GM20000 (cell line): ENCODE data around the gene SERGEF.

ENCODE experiments used
- DNase-seq: peaks from one replicate; pipeline ENCODE4 v3.0.0; 2012; ENCODE audit warnings: low spot score
- TF ChIP-seq, protein P1 (sequence below): IDR thresholded peaks from 2 replicates; pipeline ENCODE4 v1.5.1; 2012; ENCODE audit warnings: mild to moderate bottlenecking, control low read depth; ENCODE audit errors: extremely low read depth, missing control alignments

The SERGEF gene

DNA sequence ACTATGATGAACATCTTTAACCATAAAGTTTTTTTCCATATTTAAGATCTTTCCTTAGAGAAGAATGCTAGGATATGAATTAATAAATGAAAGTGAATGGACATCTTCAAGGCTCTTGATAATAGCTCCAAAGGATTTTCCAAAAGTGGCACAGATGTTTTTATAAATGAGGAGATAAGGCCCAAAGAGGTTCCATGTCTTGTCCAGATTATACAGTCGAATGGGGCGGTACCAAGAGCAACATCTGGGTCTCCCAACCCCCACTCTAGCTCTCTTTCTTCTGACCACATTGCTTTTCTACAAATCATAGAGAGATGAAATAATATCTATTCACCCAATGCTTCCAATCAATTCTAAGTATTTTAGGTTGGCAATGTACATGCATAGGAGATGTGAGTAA is 164.1 kb downstream of the SERGEF start:
- DNase-seq = no peak
- TF ChIP-seq, protein P1, sequence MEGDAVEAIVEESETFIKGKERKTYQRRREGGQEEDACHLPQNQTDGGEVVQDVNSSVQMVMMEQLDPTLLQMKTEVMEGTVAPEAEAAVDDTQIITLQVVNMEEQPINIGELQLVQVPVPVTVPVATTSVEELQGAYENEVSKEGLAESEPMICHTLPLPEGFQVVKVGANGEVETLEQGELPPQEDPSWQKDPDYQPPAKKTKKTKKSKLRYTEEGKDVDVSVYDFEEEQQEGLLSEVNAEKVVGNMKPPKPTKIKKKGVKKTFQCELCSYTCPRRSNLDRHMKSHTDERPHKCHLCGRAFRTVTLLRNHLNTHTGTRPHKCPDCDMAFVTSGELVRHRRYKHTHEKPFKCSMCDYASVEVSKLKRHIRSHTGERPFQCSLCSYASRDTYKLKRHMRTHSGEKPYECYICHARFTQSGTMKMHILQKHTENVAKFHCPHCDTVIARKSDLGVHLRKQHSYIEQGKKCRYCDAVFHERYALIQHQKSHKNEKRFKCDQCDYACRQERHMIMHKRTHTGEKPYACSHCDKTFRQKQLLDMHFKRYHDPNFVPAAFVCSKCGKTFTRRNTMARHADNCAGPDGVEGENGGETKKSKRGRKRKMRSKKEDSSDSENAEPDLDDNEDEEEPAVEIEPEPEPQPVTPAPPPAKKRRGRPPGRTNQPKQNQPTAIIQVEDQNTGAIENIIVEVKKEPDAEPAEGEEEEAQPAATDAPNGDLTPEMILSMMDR = no peak

DNA sequence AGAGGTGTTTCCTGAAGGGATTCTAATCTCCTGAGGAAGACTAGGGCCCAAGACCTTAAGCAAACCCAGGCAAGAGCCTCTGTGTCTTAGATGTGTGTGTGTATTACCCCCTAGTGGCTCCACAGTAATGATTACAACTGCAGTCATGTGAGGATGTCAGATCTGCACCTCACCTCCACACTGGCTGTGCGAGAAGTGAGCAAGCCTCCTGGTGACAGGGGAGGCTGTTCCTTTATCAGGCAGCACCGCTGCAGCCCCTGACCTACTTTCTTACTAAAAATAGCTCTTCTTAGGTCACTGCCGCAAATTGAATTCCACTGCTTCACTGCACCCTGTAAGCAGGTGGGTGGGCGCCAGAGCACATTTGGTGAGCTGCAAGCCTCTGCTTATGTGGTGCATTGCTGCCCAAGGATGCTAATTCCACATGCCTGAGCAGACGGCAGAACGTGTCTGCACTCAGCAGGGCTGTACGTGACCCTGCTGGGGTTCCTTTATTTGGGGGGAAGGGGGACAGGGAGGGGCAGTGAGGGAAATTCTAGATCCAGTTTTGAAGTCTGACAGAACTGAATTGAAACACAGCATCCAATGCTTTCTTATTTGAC is 165.9 kb downstream of the SERGEF start:
- DNase-seq = no peak
- TF ChIP-seq, protein P1 = no peak

DNA sequence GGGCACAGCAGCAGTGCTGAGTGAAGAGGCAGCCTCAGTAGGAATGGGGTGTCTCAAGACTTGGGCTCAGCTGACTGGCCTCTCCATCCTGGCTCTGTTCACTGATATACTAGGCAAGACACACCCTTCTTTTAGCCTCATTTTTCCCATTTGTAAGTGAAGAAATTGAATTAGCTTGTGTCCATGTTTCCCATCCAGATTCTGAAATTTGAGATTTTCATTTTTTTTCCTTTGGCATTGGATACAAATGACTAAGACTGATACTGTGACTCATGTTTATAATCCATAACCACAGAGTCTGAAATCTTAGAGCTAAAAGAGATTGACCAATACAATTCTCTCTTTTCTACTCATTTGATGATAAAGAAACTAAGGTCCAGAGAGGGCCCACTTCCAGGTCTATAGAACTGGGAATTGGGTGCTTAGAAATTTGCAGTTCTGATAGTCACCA is 167.4 kb downstream of the SERGEF start:
- TF ChIP-seq, protein P1 = no peak
- DNase-seq = no peak

DNA sequence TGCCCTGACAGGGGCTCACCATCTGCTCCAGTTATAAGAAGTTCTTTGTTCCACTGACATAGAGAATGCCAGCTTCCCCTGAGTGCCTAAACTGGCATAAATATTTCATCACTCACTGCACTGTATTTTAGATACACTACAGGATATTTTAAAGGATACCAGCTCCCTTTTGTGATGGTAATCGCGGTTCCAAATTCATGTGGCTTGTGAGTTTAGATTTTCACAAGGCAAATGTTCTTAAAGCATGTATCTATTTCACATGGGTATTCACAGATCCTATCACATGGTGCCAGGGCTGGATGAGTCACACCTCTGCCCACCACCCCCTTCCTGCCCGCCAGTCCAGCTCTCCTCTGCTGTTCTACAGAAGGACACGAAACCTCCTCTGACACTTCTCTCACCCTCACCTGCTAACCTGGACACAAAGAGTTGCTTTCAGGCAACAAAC is 172.7 kb downstream of the SERGEF start:
- DNase-seq = no peak
- TF ChIP-seq, protein P1 = no peak

DNA sequence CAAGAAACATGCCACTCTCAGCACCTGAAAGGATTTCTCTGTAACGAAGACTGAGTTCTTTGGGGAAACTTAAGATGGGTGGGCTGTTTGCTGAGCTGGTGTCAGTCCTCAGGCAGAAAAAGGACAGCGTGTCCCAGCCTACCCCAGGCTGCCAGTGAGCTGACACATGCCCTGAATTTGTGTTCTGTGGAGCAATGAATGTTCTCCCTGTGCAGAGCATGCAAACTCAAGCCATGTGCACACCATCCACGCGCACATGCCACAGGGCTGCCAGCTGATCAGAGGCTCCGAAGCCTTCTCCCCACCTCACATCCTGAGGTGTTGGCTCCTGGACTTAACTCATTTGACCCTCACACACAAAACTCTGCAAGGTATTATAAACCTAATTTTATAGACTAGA is 173.4 kb downstream of the SERGEF start:
- DNase-seq = no peak
- TF ChIP-seq, protein P1 = no peak

- DNase-seq = no peak
- TF ChIP-seq, protein P1 = no peak
Observed at GRCh38 chr11:17838102-17838501, 174.7 kb downstream of the SERGEF start.

DNA sequence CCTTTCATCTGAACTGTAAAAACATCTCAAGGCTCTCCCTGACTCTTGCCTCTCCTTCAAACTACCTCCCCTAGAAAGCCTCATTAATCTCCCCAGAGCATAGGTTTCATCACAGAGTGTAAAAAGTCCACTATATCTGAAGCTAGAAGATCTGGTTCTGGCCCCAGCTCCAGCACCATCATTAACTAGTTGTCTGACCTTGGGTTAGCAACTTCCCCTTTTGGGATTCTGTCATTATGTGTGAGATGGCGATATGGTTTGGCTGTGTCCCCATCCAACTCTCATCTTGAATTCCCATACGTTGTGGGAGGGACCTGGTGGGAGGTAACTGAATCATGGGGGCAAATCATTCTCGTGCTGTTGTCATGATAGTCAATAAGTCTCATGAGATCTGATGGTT is 181.0 kb downstream of the SERGEF start:
- TF ChIP-seq, protein P1 = no peak

More for the DNA sequence above, 181.0 kb downstream of the SERGEF start:
- DNase-seq = no peak
